HUDEP-2 (cell line): ENCODE results near the gene SLITRK5.
A peak's percentile ranks its signal among the peaks of the same experiment; 100 is the strongest.

Source experiments
- DNase-seq, 76 experiments: peaks; one replicate each; lab custom pipeline; 2025; ENCODE audit not compliant: unreplicated experiment in 76 of 76; lab: John Stamatoyannopoulos, UW

Gene SLITRK5

GRCh38 chr13:87671031-87671752 lies at the start of gene SLITRK5:
Gene SLITRK5, plus strand, starts transcription at chr13:87671371. Its CDS starts 4,018 bp downstream, at chr13:87675389.
- peak in 48 of 76 experiments; percentile 3 to 81 (median 28) for DNase-seq

- no peak for DNase-seq
These were observed 48.2 kb upstream of the SLITRK5 start for GRCh38 chr13:87622971-87623370.

- no peak for DNase-seq
These were observed 14.9 kb upstream of the SLITRK5 start for GRCh38 chr13:87656306-87656705.

GRCh38 chr13:87661471-87661870 lies 9.7 kb upstream of the SLITRK5 start:
- DNase-seq, result peak in 3 of 76 experiments; percentile 3 to 39 (median 27)

GRCh38 chr13:87666831-87667230 lies 4.3 kb upstream of the SLITRK5 start:
- DNase-seq, result no peak

- no peak for DNase-seq
These were observed 3.5 kb upstream of the SLITRK5 start for GRCh38 chr13:87667686-87668085.

- peak in 13 of 76 experiments; percentile 0 to 76 (median 26) for DNase-seq
These were observed 1.7 kb upstream of the SLITRK5 start for GRCh38 chr13:87669379-87669978.

- no peak for DNase-seq
These were observed 808 bp downstream of the SLITRK5 start for GRCh38 chr13:87671753-87672605.

- DNase-seq, result no peak
These were observed 3.1 kb downstream of the SLITRK5 start for GRCh38 chr13:87674247-87674738.

- DNase-seq, result no peak
These were observed 4.7 kb downstream of the SLITRK5 start for GRCh38 chr13:87675851-87676250.

- DNase-seq, result no peak
These were observed 5.3 kb downstream of the SLITRK5 start for GRCh38 chr13:87676254-87677042.

- DNase-seq, result no peak
These were observed 5.9 kb downstream of the SLITRK5 start for GRCh38 chr13:87677043-87677495.

GRCh38 chr13:87677496-87678371 lies 6.6 kb downstream of the SLITRK5 start:
- no peak for DNase-seq

- DNase-seq, result no peak
These were observed 7.2 kb downstream of the SLITRK5 start for GRCh38 chr13:87678372-87678752.

- DNase-seq, result peak in 3 of 76 experiments; percentile 8 to 35 (median 20)
These were observed 9.1 kb downstream of the SLITRK5 start for GRCh38 chr13:87680298-87680697.

- no peak for DNase-seq
These were observed 13.9 kb downstream of the SLITRK5 start for GRCh38 chr13:87684850-87685742.

GRCh38 chr13:87696458-87696857 lies 25.3 kb downstream of the SLITRK5 start:
- DNase-seq, result peak in 1 of 76 experiments; percentile 17

GRCh38 chr13:87698268-87698667 lies 27.1 kb downstream of the SLITRK5 start:
- no peak for DNase-seq
